HepG2 (cell line): Measurements from ENCODE around the gene TBL2. TPM values are rescaled to one million over a fixed set of nuclear protein-coding genes. Genes with fewer than 3 reads are reported as not detected.
"Not testable (repeated sequence)": the region's sequence is repeated elsewhere in the genome, so short reads cannot be mapped to it uniquely, and the experiment has no call there.

ENCODE experiments used
- ATAC-seq: fragments of 200-7000 bp; cut with Tn5 transposase; 3 replicates; pipeline ENCODE4 v1.9.1; 2020; ENCODE audit warnings: mild to moderate bottlenecking, moderate library complexity
- BruUV-seq: library from RNA; stranded (reverse); fragments of 400-500 nt; replicated peaks from 2 replicates; lab custom pipeline; 2021; lab: Mats Ljungman, UMichigan
- CTCF ChIA-PET: fragments of 300-600 bp; formaldehyde crosslinking; extraction: SDS; loops from one replicate; lab custom pipeline; 2021; ENCODE audit warnings: low total read pairs, inconsistent platforms, low intra/inter-chr PET ratio; lab: Yijun Ruan, JAX
- POLR2A ChIA-PET: fragments of 350-600 bp; sonication (Branson Sonifier 250); formaldehyde crosslinking; loops from one replicate; lab custom pipeline; 2020; ENCODE audit warnings: antibody characterized with exemption, inconsistent platforms; lab: Yijun Ruan, JAX
- DNase-seq: peaks from one replicate; pipeline ENCODE4 v3.0.0-alpha.2; 2015; ENCODE audit warnings: low spot score
- FAIRE-seq: peaks from 3 replicates; lab custom pipeline; 2011; peaks lifted over from hg19 to GRCh38; lab: Jason Lieb, UNC
- H2AFZ ChIP-seq: one replicate; pipeline ENCODE4 v1.6.1; 2011; ENCODE audit warnings: low read length, inconsistent platforms
- H3K27ac ChIP-seq: fragments of 300-600 bp; 3 replicates; pipeline ENCODE4 v1.8.0; 2011; ENCODE audit warnings: mixed run types, mild to moderate bottlenecking, mixed read lengths, low read length, inconsistent platforms; ENCODE audit not compliant: insufficient read depth; ENCODE audit errors: extremely low read length
- H3K27me3 ChIP-seq, 2 experiments: fragments of 200-600 bp in 1 of 2; 2 replicates in 1 of 2; 3 replicates in 1 of 2; pipeline versions ENCODE4 v1.6.0 to v1.8.0; 2011; ENCODE audit warnings: low read length in 2 of 2, mild to moderate bottlenecking in 2 of 2, moderate library complexity in 2 of 2, inconsistent platforms in 1 of 2; ENCODE audit not compliant: insufficient read depth in 2 of 2, control insufficient read depth in 1 of 2
- H3K36me3 ChIP-seq, 2 experiments: fragments of 200-600 bp in 1 of 2; replicated peaks in 1 of 2; 2 replicates in 1 of 2; 3 replicates in 1 of 2; pipeline versions ENCODE4 v1.5.1 to v1.8.0; 2011; ENCODE audit warnings: low read length in 2 of 2, inconsistent platforms in 1 of 2; ENCODE audit not compliant: insufficient read depth in 2 of 2, control insufficient read depth in 1 of 2
- H3K4me1 ChIP-seq: 2 replicates; pipeline ENCODE4 v1.5.1; 2012; ENCODE audit warnings: low read length, inconsistent platforms; ENCODE audit not compliant: insufficient read depth
- H3K4me2 ChIP-seq: 2 replicates; pipeline ENCODE4 v1.6.0; 2011; ENCODE audit warnings: low read depth, low read length, inconsistent platforms
- H3K4me3 ChIP-seq, 3 experiments: fragments of 200-600 bp in 1 of 3; sonication (generic), shearing (Covaris generic) in 1 of 3; replicated peaks in 1 of 3; 2 replicates each; pipeline ENCODE4 v1.5.1; 2011 to 2016; ENCODE audit warnings: low read length in 3 of 3, inconsistent platforms in 2 of 3, low read depth in 2 of 3, mild to moderate bottlenecking in 2 of 3, control low read depth in 1 of 3, mixed read lengths in 1 of 3; ENCODE audit not compliant: insufficient read depth in 1 of 3
- H3K79me2 ChIP-seq: one replicate; pipeline ENCODE4 v1.6.1; 2011; ENCODE audit warnings: low read length, inconsistent platforms; ENCODE audit not compliant: insufficient read depth
- H3K9ac ChIP-seq: 2 replicates; pipeline ENCODE4 v1.6.0; 2011; ENCODE audit warnings: mild to moderate bottlenecking, low read depth, low read length, inconsistent platforms; ENCODE audit not compliant: insufficient read depth
- H3K9me3 ChIP-seq: 2 replicates; pipeline ENCODE4 v1.5.1; 2012; ENCODE audit warnings: mild to moderate bottlenecking, low read length
- H4K20me1 ChIP-seq: 2 replicates; pipeline ENCODE4 v1.6.0; 2011; ENCODE audit warnings: inconsistent platforms, mild to moderate bottlenecking, low read length, moderate library complexity; ENCODE audit not compliant: insufficient read depth
- PRDM10 ChIP-seq: sonication (generic); formaldehyde crosslinking; IDR thresholded peaks from 2 replicates; pipeline ENCODE4 v1.4.0; 2020; ENCODE audit warnings: low read depth, missing genetic modification reagents
- ZBED4 ChIP-seq: sonication (generic); formaldehyde crosslinking; IDR thresholded peaks from 2 replicates; pipeline ENCODE4 v1.4.0; 2020; ENCODE audit warnings: missing genetic modification reagents, borderline replicate concordance
- ZNF12 ChIP-seq: sonication (generic); formaldehyde crosslinking; IDR thresholded peaks from 2 replicates; pipeline ENCODE4 v1.5.0; 2020; ENCODE audit warnings: missing genetic modification reagents
- ZNF121 ChIP-seq: sonication (generic); formaldehyde crosslinking; IDR thresholded peaks from 2 replicates; pipeline ENCODE4 v1.5.0; 2020; ENCODE audit warnings: mild to moderate bottlenecking, missing genetic modification reagents
- WGBS: methylation state at CpG from one replicate; pipeline ENCODE4 v1.1.6; 2017; ENCODE audit warnings: low lambda C conversion rate; 5-methylcytosine and 5-hydroxymethylcytosine counted together
- in situ Hi-C: cut with HindIII; loops from 2 replicates; pipeline ENCODE4 v1.10.0; 2017; ENCODE audit warnings: low pct_unique_long_range_greater_than_20kb; ENCODE audit not compliant: extremely low pct_ligation_motif_present
- intact Hi-C: fragments of 100-400 bp; cut with micrococcal nuclease; formaldehyde crosslinking; loops from one replicate; pipeline ENCODE4 v1.10.0; 2022; ENCODE audit not compliant: unreplicated experiment
- polyA plus RNA-seq, 8 experiments: library from polyadenylated mRNA; depleted of rRNA in 3 of 8; stranded (reverse) in 7 of 8; unstranded in 1 of 8; fragments of >200 nt; fragmentation: Illumina TruSeq in 4 of 8; extraction: Trizol in 4 of 8; gene quantifications; 2 replicates each; pipeline versions ENCODE4 v1.2.1 to v1.2.3, GENCODE V29; 2011 to 2016; ENCODE audit warnings: low read depth in 4 of 8, missing spikeins in 1 of 8, mixed read lengths in 1 of 8; ENCODE audit not compliant: insufficient read depth in 1 of 8
- total RNA-seq, 5 experiments: library from RNA; depleted of rRNA; stranded (reverse); fragments of >200 nt; fragmentation: Illumina TruSeq; extraction: Trizol; gene quantifications; 2 replicates each; pipeline ENCODE4 v1.2.3, GENCODE V29; 2016; ENCODE audit warnings: low read depth in 1 of 5

The TBL2 gene
- total and polyA plus RNA-seq, 2 of the 13 experiments (the other 11 are each of a cell fraction or from before 2014, with no cell fraction given) = 43.4 to 47.2 TPM

GRCh38 chr7:73555411-73555982, 22.9 kb downstream of the TBL2 start (continued):
- TF ChIP-seq PRDM10 = no peak
- no peak for TF ChIP-seq ZNF12 (CRISPR knock-in tag)
- no peak for TF ChIP-seq ZBED4
- peak; percentile 87 for TF ChIP-seq ZNF121 (CRISPR knock-in tag)

DNA sequence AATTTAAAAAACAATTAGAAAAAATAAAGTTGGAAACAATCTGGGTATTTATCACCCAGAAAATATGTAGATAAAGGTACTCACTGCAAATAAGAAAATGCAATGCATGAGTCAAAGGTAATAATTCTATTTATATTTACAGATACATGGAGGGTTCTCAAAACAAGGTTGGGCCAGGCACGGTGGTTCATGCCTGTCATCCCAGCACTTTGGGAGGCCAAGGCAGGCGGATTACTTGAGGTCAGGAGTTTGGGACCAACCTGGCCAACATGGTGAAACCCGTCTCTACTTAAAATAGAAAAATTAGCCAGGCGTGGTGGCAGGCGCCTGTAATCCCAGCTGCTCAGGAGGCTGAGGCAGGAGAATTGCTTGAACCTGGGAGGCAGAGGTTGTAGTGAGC, 28.3 kb downstream of the TBL2 start:
- H4K20me1 ChIP-seq, H3K9me3 ChIP-seq, intact Hi-C loops, H3K27me3 ChIP-seq, H3K4me2 ChIP-seq, ATAC-seq, H2AFZ ChIP-seq, in situ Hi-C loops, CTCF ChIA-PET, H3K9ac ChIP-seq, H3K27ac ChIP-seq, FAIRE-seq, DNase-seq, BruUV-seq, H3K4me3 ChIP-seq: not testable (repeated sequence)
- POLR2A ChIA-PET = interaction anchor here (1.2 kb wide), 1 partner anchor 28 kb away, joined by 4 read pairs; the partner anchor contains the start of gene TBL2
- Histone ChIP-seq H3K36me3 (peaks cover 0 to 40% of the 10 kb centered on the region in 2 experiments; a peak in 4 of 5 replicates), H3K4me1 (peaks cover 14% of the 10 kb centered on the region), H3K79me2 (peaks cover 16% of the 10 kb centered on the region)
- WGBS = 89% methylated on average over 5 of the region's 5 CpGs
